ENCODE data around the gene PRKCZ. TPM values are rescaled to one million over a fixed set of nuclear protein-coding genes. Genes with fewer than 3 reads are reported as not detected.

The PRKCZ gene
- total and polyA plus RNA-seq, 2 donors (not counting 1 experiment from before 2014, with no cell fraction given) = 1.6 to 2.0 TPM

GRCh38 chr1:2233468-2233867 is 183.3 kb downstream of the PRKCZ start:
- Histone ChIP-seq H3K9ac (ENCODE audit: insufficient read depth, low read length) (no peak overlapping the region), H3K4me3 (replicated peaks in 1 of 4; ENCODE audit: control extremely low read depth in 1 of 4, insufficient read depth in 1 of 4, low read depth in 3 of 4, low read length in 4 of 4) (peak overlapping the region in 2 of 4 experiments; percentile 25 to 90), H3K4me2 (ENCODE audit: extremely low read depth, insufficient read depth, low read length) (peak overlapping the region; percentile 99), H4K20me1 (ENCODE audit: control insufficient read depth, extremely low read depth, insufficient read depth, low read length) (peaks cover 4% of the 10 kb centered on the region), H3K4me1 (ENCODE audit: control insufficient read depth, extremely low read depth, insufficient read depth, low read length) (peaks cover 25% of the 10 kb centered on the region), H3K27ac (ENCODE audit: insufficient read depth, low read length) (peak overlapping the region; percentile 50), H2AFZ (ENCODE audit: low read length) (no peak overlapping the region), H3K36me3 (ENCODE audit: control insufficient read depth, insufficient read depth, low read length) (peaks cover 13% of the 10 kb centered on the region), H3K79me2 (ENCODE audit: control insufficient read depth, insufficient read depth, low read length) (peaks cover 96% of the 10 kb centered on the region), H3K27me3 (ENCODE audit: control insufficient read depth, insufficient read depth, low read length) (no peaks in the 10 kb centered on the region), H3K9me3 (ENCODE audit: control insufficient read depth, insufficient read depth, low read depth, low read length) (no peaks in the 10 kb centered on the region)
- no peak for DNase-seq (ENCODE audit: low read depth in 2 of 2)
- TF ChIP-seq, protein P1, sequence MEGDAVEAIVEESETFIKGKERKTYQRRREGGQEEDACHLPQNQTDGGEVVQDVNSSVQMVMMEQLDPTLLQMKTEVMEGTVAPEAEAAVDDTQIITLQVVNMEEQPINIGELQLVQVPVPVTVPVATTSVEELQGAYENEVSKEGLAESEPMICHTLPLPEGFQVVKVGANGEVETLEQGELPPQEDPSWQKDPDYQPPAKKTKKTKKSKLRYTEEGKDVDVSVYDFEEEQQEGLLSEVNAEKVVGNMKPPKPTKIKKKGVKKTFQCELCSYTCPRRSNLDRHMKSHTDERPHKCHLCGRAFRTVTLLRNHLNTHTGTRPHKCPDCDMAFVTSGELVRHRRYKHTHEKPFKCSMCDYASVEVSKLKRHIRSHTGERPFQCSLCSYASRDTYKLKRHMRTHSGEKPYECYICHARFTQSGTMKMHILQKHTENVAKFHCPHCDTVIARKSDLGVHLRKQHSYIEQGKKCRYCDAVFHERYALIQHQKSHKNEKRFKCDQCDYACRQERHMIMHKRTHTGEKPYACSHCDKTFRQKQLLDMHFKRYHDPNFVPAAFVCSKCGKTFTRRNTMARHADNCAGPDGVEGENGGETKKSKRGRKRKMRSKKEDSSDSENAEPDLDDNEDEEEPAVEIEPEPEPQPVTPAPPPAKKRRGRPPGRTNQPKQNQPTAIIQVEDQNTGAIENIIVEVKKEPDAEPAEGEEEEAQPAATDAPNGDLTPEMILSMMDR (conservative IDR thresholded peaks at IDR 0.05 in 1 of 2, IDR thresholded peaks at IDR 0.05 in 1 of 2; ENCODE audit: low read depth in 1 of 2, low read length in 2 of 2) = no peak
- TF ChIP-seq EZH2 (IDR thresholded peaks at IDR 0.05; ENCODE audit: low read length, missing control alignments) = no peak

GRCh38 chr1:2233997-2234761 is 184.0 kb downstream of the PRKCZ start:
- H3K79me2 ChIP-seq (ENCODE audit: control insufficient read depth, insufficient read depth, low read length) = peaks cover 96% of the 10 kb centered on the region
- peak overlapping the region; percentile 99 for H3K4me2 ChIP-seq (ENCODE audit: extremely low read depth, insufficient read depth, low read length)
- no peak for TF ChIP-seq EZH2 (IDR thresholded peaks at IDR 0.05; ENCODE audit: low read length, missing control alignments)
- TF ChIP-seq, protein P1 (conservative IDR thresholded peaks at IDR 0.05 in 1 of 2, IDR thresholded peaks at IDR 0.05 in 1 of 2; ENCODE audit: low read depth in 1 of 2, low read length in 2 of 2) = no peak
- H3K27ac ChIP-seq (ENCODE audit: insufficient read depth, low read length) = peak overlapping the region; percentile 50
- H3K4me1 ChIP-seq (ENCODE audit: control insufficient read depth, extremely low read depth, insufficient read depth, low read length) = peaks cover 25% of the 10 kb centered on the region
- peaks cover 4% of the 10 kb centered on the region for H4K20me1 ChIP-seq (ENCODE audit: control insufficient read depth, extremely low read depth, insufficient read depth, low read length)
- H3K4me3 ChIP-seq (replicated peaks in 1 of 4; ENCODE audit: control extremely low read depth in 1 of 4, insufficient read depth in 1 of 4, low read depth in 3 of 4, low read length in 4 of 4) = peak overlapping the region; percentile 11 to 90 (median 18)
- no peak overlapping the region for H2AFZ ChIP-seq (ENCODE audit: low read length)
- H3K9ac ChIP-seq (ENCODE audit: insufficient read depth, low read length) = peak overlapping the region; percentile 52
- peak; percentile 80 to 97 for DNase-seq (ENCODE audit: low read depth in 2 of 2)
- H3K36me3 ChIP-seq (ENCODE audit: control insufficient read depth, insufficient read depth, low read length) = peaks cover 12% of the 10 kb centered on the region
- no peaks in the 10 kb centered on the region for H3K9me3 ChIP-seq (ENCODE audit: control insufficient read depth, insufficient read depth, low read depth, low read length)
- no peaks in the 10 kb centered on the region for H3K27me3 ChIP-seq (ENCODE audit: control insufficient read depth, insufficient read depth, low read length)

- H3K27me3 ChIP-seq (ENCODE audit: control insufficient read depth, insufficient read depth, low read length) = no peaks in the 10 kb centered on the region
- peak overlapping the region; percentile 99 for H3K4me2 ChIP-seq (ENCODE audit: extremely low read depth, insufficient read depth, low read length)
- no peak for TF ChIP-seq EZH2 (IDR thresholded peaks at IDR 0.05; ENCODE audit: low read length, missing control alignments)
- TF ChIP-seq, protein P1 (conservative IDR thresholded peaks at IDR 0.05 in 1 of 2, IDR thresholded peaks at IDR 0.05 in 1 of 2; ENCODE audit: low read depth in 1 of 2, low read length in 2 of 2) = no peak
- no peak overlapping the region for H3K9ac ChIP-seq (ENCODE audit: insufficient read depth, low read length)
- no peak for DNase-seq (ENCODE audit: low read depth in 2 of 2)
- H3K27ac ChIP-seq (ENCODE audit: insufficient read depth, low read length) = peak overlapping the region; percentile 50
- peaks cover 10% of the 10 kb centered on the region for H3K36me3 ChIP-seq (ENCODE audit: control insufficient read depth, insufficient read depth, low read length)
- no peaks in the 10 kb centered on the region for H3K9me3 ChIP-seq (ENCODE audit: control insufficient read depth, insufficient read depth, low read depth, low read length)
- H3K4me1 ChIP-seq (ENCODE audit: control insufficient read depth, extremely low read depth, insufficient read depth, low read length) = peaks cover 25% of the 10 kb centered on the region
- H2AFZ ChIP-seq (ENCODE audit: low read length) = no peak overlapping the region
- H3K4me3 ChIP-seq (replicated peaks in 1 of 4; ENCODE audit: control extremely low read depth in 1 of 4, insufficient read depth in 1 of 4, low read depth in 3 of 4, low read length in 4 of 4) = peak overlapping the region in 1 of 4 experiments; percentile 90
- H3K79me2 ChIP-seq (ENCODE audit: control insufficient read depth, insufficient read depth, low read length) = peaks cover 96% of the 10 kb centered on the region
- H4K20me1 ChIP-seq (ENCODE audit: control insufficient read depth, extremely low read depth, insufficient read depth, low read length) = peaks cover 4% of the 10 kb centered on the region
These were observed 184.5 kb downstream of the PRKCZ start for GRCh38 chr1:2234762-2235113.

Other genes starting within 250 kb of the PRKCZ start
- 52.1 and 91.3 TPM in 2 replicates for gene GNB1, start 159.3 kb upstream of the PRKCZ start, total RNA-seq
- gene GNB1, start 159.3 kb upstream of the PRKCZ start, polyA plus RNA-seq = 485 and 746 TPM in 2 replicates
- under 0.01 and 0.17 TPM in 2 replicates for gene CALML6, start 135.2 kb upstream of the PRKCZ start, total RNA-seq
- 0.09 TPM in 1 of 2 replicates, not detected in the other for gene CALML6, start 135.2 kb upstream of the PRKCZ start, polyA plus RNA-seq
- 0.17 TPM in 1 of 2 replicates, not detected in the other for gene TMEM52, start 131.1 kb upstream of the PRKCZ start, total RNA-seq
- gene TMEM52, start 131.1 kb upstream of the PRKCZ start, polyA plus RNA-seq = 0.26 and 0.42 TPM in 2 replicates
- 0.26 TPM in 1 of 2 replicates, not detected in the other for gene CFAP74, start 46.6 kb upstream of the PRKCZ start, total RNA-seq
- not detected in 2 replicates for gene CFAP74, start 46.6 kb upstream of the PRKCZ start, polyA plus RNA-seq
- not detected in 2 replicates for gene GABRD, start 31.1 kb upstream of the PRKCZ start, total RNA-seq
- gene GABRD, start 31.1 kb upstream of the PRKCZ start, polyA plus RNA-seq = not detected in 2 replicates
- gene FAAP20, start 144.4 kb downstream of the PRKCZ start, total RNA-seq = 21.5 and 23.1 TPM in 2 replicates
- 8.2 and 9.7 TPM in 2 replicates for gene FAAP20, start 144.4 kb downstream of the PRKCZ start, polyA plus RNA-seq
- 18.0 and 21.8 TPM in 2 replicates for gene SKI, start 177.9 kb downstream of the PRKCZ start, total RNA-seq
- 11.6 and 18.3 TPM in 2 replicates for gene SKI, start 177.9 kb downstream of the PRKCZ start, polyA plus RNA-seq